Subcutaneous abdominal adipose tissue (tissue), 5 donors: ENCODE results near the gene HSFY1.
"Not testable (repeated sequence)": the region's sequence is repeated elsewhere in the genome, so short reads cannot be mapped to it uniquely, and the experiment has no call there.

Experiments used
- H3K27ac ChIP-seq: one replicate; pipeline ENCODE4 v1.7.0; 2013; ENCODE audit warnings: low read depth, mild to moderate bottlenecking, inconsistent platforms, low read length, moderate library complexity
- H3K27me3 ChIP-seq, 5 donors: one replicate each; pipeline ENCODE4 v1.7.0; 2013; ENCODE audit warnings: low read length in 5 of 5, inconsistent platforms in 1 of 5; ENCODE audit not compliant: control insufficient read depth in 5 of 5, insufficient read depth in 4 of 5
- H3K36me3 ChIP-seq, 5 donors: one replicate each; pipeline ENCODE4 v1.7.0; 2013; ENCODE audit warnings: low read length in 5 of 5; ENCODE audit not compliant: control insufficient read depth in 5 of 5, insufficient read depth in 5 of 5
- H3K4me1 ChIP-seq, 5 donors: one replicate each; pipeline ENCODE4 v1.7.0; 2013; ENCODE audit warnings: low read length in 5 of 5, mild to moderate bottlenecking in 3 of 5, moderate library complexity in 1 of 5; ENCODE audit not compliant: control insufficient read depth in 5 of 5, insufficient read depth in 5 of 5
- H3K4me3 ChIP-seq, 5 donors: one replicate each; pipeline ENCODE4 v1.7.0; 2013; ENCODE audit warnings: low read length in 5 of 5, low read depth in 1 of 5
- H3K9ac ChIP-seq, 5 donors: one replicate each; pipeline ENCODE4 v1.7.0; 2013; ENCODE audit warnings: low read length in 5 of 5, mild to moderate bottlenecking in 4 of 5, moderate library complexity in 3 of 5
- H3K9me3 ChIP-seq, 5 donors: one replicate each; pipeline ENCODE4 v1.7.0; 2013; ENCODE audit warnings: low read length in 5 of 5; ENCODE audit not compliant: control insufficient read depth in 5 of 5
- donor health status: healthy.
- donor health status: healthy.
- donor health status: healthy.
- donor health status: healthy.
- donor health status: healthy.

The HSFY1 gene

GRCh38 chrY:18546420-18546819 lies at the start of gene HSFY1:
TSS of gene HSFY1 (plus strand) at chrY:18546720. CDS start at chrY:18546788, 68 bp downstream.
- H3K27ac ChIP-seq, H3K4me3 ChIP-seq, H3K4me1 ChIP-seq, H3K9me3 ChIP-seq, H3K27me3 ChIP-seq, H3K36me3 ChIP-seq, H3K9ac ChIP-seq: not testable (repeated sequence)

GRCh38 chrY:18504266-18504665 lies 42.3 kb upstream of the HSFY1 start:
- H3K4me3 ChIP-seq, H3K9me3 ChIP-seq, H3K27ac ChIP-seq, H3K27me3 ChIP-seq, H3K4me1 ChIP-seq, H3K9ac ChIP-seq, H3K36me3 ChIP-seq: not testable (repeated sequence)

GRCh38 chrY:18530995-18531655 lies 15.4 kb upstream of the HSFY1 start:
- H3K9ac ChIP-seq, H3K9me3 ChIP-seq, H3K27me3 ChIP-seq, H3K27ac ChIP-seq, H3K36me3 ChIP-seq, H3K4me3 ChIP-seq, H3K4me1 ChIP-seq: not testable (repeated sequence)

GRCh38 chrY:18538952-18539351 lies 7.6 kb upstream of the HSFY1 start:
- not testable (repeated sequence) for H3K9me3 ChIP-seq, H3K4me3 ChIP-seq, H3K27ac ChIP-seq, H3K36me3 ChIP-seq, H3K27me3 ChIP-seq, H3K4me1 ChIP-seq, H3K9ac ChIP-seq

GRCh38 chrY:18553132-18553531 lies 6.6 kb downstream of the HSFY1 start:
- H3K9me3 ChIP-seq, H3K27ac ChIP-seq, H3K4me3 ChIP-seq, H3K9ac ChIP-seq, H3K4me1 ChIP-seq, H3K36me3 ChIP-seq, H3K27me3 ChIP-seq: not testable (repeated sequence)

- not testable (repeated sequence) for H3K9ac ChIP-seq, H3K9me3 ChIP-seq, H3K4me1 ChIP-seq, H3K4me3 ChIP-seq, H3K36me3 ChIP-seq, H3K27ac ChIP-seq, H3K27me3 ChIP-seq
Measured at GRCh38 chrY:18565915-18566314, 19.4 kb downstream of the HSFY1 start.
